Neural cell (in vitro differentiated cells): ENCODE measurements around the gene PBX4. TPM values are rescaled to one million over a fixed set of nuclear protein-coding genes. Genes with fewer than 3 reads are reported as not detected.

Experiments
- H2AFZ ChIP-seq: fragments of 200-600, 300-800 bp; sonication (generic), shearing (Covaris generic); 2 replicates; pipeline ENCODE4 v1.6.0; 2014; ENCODE audit warnings: low read depth, mild to moderate bottlenecking, antibody characterized with exemption, low read length, moderate library complexity
- H3F3A ChIP-seq: fragments of 200-600 bp; shearing (Covaris generic); 2 replicates; pipeline ENCODE4 v1.6.1; 2016; ENCODE audit warnings: mild to moderate bottlenecking, moderate library complexity, mixed read lengths, antibody characterized with exemption, low read length; ENCODE audit not compliant: insufficient read depth, poor library complexity, severe bottlenecking
- H3K27ac ChIP-seq: fragments of 200-600, 300-800 bp; sonication (generic), shearing (Covaris generic); 2 replicates; pipeline ENCODE4 v1.5.1; 2014; ENCODE audit warnings: mild to moderate bottlenecking, low read length, moderate library complexity
- H3K27me3 ChIP-seq: fragments of 300-800, 200-600 bp; sonication (generic), shearing (Covaris generic); 2 replicates; pipeline ENCODE4 v1.6.0; 2014; ENCODE audit warnings: mild to moderate bottlenecking, low read depth, low read length, moderate library complexity; ENCODE audit not compliant: insufficient read depth
- H3K36me3 ChIP-seq: fragments of 300-800, 200-600 bp; sonication (generic), shearing (Covaris generic); 2 replicates; pipeline ENCODE4 v1.5.1; 2014; ENCODE audit warnings: mild to moderate bottlenecking, antibody characterized with exemption, low read length, moderate library complexity; ENCODE audit not compliant: insufficient read depth
- H3K4me2 ChIP-seq: fragments of 300-800, 200-600 bp; sonication (generic), shearing (Covaris generic); 2 replicates; pipeline ENCODE4 v1.6.0; 2014; ENCODE audit warnings: mild to moderate bottlenecking, low read length
- H3K4me3 ChIP-seq: fragments of 300-800, 200-600 bp; sonication (generic), shearing (Covaris generic); 2 replicates; pipeline ENCODE4 v1.5.1; 2014; ENCODE audit warnings: mild to moderate bottlenecking, low read length, moderate library complexity
- H3K79me2 ChIP-seq: fragments of 200-600 bp; shearing (Covaris generic); replicated peaks from 2 replicates; pipeline ENCODE4 v1.6.0; 2014; ENCODE audit warnings: mild to moderate bottlenecking, low read length, moderate library complexity; ENCODE audit not compliant: insufficient read depth
- H3K9ac ChIP-seq: fragments of 300-800, 200-600 bp; sonication (generic), shearing (Covaris generic); 2 replicates; pipeline ENCODE4 v1.6.1; 2016; ENCODE audit warnings: mild to moderate bottlenecking, low read length, mixed read lengths
- H3K9me2 ChIP-seq: fragments of 200-600 bp; shearing (Covaris generic); 2 replicates; pipeline ENCODE4 v1.6.1; 2016; ENCODE audit warnings: mild to moderate bottlenecking, low read length, mixed read lengths; ENCODE audit not compliant: insufficient read depth
- H3K9me3 ChIP-seq: fragments of 200-600, 300-800 bp; sonication (generic), shearing (Covaris generic); 2 replicates; pipeline ENCODE4 v1.6.1; 2016; ENCODE audit warnings: mild to moderate bottlenecking, mixed run types, low read length, moderate library complexity, mixed read lengths
- H4K20me1 ChIP-seq: fragments of 200-600 bp; shearing (Covaris generic); 2 replicates; pipeline ENCODE4 v1.6.1; 2016; ENCODE audit warnings: mild to moderate bottlenecking, mixed run types; ENCODE audit not compliant: insufficient read depth
- EP300 ChIP-seq: fragments of 450-650 bp; conservative IDR thresholded peaks from 2 replicates; pipeline ENCODE4 v1.6.1; 2014; ENCODE audit warnings: antibody characterized with exemption, mild to moderate bottlenecking, moderate library complexity; ENCODE audit not compliant: poor library complexity, severe bottlenecking
- EZH2 ChIP-seq: fragments of 200-600, 300-800 bp; shearing (Covaris generic), sonication (generic); IDR thresholded peaks from 2 replicates; pipeline ENCODE4 v1.6.1; 2014; ENCODE audit warnings: antibody characterized with exemption, low read length, borderline replicate concordance, mild to moderate bottlenecking; ENCODE audit not compliant: insufficient read depth, poor library complexity, severe bottlenecking
- MXI1 ChIP-seq: fragments of 450-650 bp; conservative IDR thresholded peaks from 2 replicates; pipeline ENCODE4 v1.6.1; 2014; ENCODE audit warnings: antibody characterized with exemption, mild to moderate bottlenecking; ENCODE audit not compliant: poor library complexity, severe bottlenecking
- POLR2AphosphoS5 ChIP-seq: IDR thresholded peaks from 2 replicates; pipeline ENCODE4 v1.6.1; 2012
- RAD21 ChIP-seq: fragments of 450-650 bp; conservative IDR thresholded peaks from 2 replicates; pipeline ENCODE4 v1.6.1; 2014; ENCODE audit warnings: antibody characterized with exemption, mild to moderate bottlenecking, moderate library complexity
- SMC3 ChIP-seq: fragments of 450-650 bp; conservative IDR thresholded peaks from 2 replicates; pipeline ENCODE4 v1.6.1; 2014; ENCODE audit warnings: antibody characterized with exemption, mild to moderate bottlenecking, moderate library complexity; ENCODE audit not compliant: poor library complexity
- TAF1 ChIP-seq: IDR thresholded peaks from 2 replicates; pipeline ENCODE4 v1.6.1; 2012; ENCODE audit warnings: low read depth
- polyA plus RNA-seq: library from polyadenylated mRNA; depleted of rRNA; stranded (reverse); fragments of >200 nt; gene quantifications from 2 replicates; pipeline ENCODE4 v1.2.3, GENCODE V29; 2014
- TF ChIP-seq, protein P1 (sequence below): fragments of 450-650 bp; IDR thresholded peaks from 2 replicates; pipeline ENCODE4 v1.5.1; 2014; ENCODE audit warnings: antibody characterized with exemption, mild to moderate bottlenecking, moderate library complexity; ENCODE audit not compliant: poor library complexity, severe bottlenecking
- TF ChIP-seq, protein P2 (sequence below): IDR thresholded peaks from 2 replicates; pipeline ENCODE4 v1.6.1; 2012; ENCODE audit warnings: borderline replicate concordance

Gene PBX4
- polyA plus RNA-seq, 1 donor from 2014 or later, result 7.5 TPM

DNA sequence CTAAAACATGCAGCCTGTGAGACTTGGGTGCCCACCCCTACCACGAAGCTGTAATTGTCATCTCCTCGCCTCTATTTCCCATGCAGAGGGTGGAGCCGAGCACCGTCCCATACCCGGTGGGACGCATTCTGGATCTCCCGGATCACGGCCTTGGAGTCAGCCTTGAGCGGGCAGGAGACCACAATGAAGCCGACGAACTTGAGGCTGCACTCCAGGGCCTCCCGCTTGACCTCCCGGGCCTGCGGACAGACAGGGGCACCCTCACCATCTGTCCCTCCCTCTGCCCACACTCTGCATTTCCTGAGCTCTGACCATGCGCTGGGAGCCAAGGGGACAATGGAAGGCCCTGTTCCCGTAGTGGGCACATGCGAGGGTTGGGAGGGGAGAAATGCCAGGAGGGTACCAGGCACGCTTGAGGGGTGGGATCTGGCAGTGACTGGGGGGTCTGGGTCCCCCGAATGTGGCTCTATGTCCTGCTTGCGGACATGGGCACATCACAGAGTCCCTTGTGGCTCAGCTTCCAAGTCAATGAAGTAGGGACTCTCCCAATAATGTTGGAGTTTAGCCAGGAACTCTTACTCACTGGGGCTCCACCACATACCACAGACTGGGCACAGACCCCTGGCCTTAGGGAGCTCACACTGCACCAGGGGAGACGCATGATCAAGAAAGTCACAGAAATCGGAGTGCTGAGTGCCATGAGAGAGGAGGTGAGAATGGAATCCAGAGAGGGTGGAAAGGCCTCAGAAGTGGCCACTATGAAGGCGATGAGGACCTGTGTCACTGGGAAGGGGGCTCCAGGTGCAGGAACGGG, 34.2 kb upstream of the PBX4 start:
- no peak for TF ChIP-seq EZH2
- TF ChIP-seq TAF1, result no peak
- TF ChIP-seq, protein P1, sequence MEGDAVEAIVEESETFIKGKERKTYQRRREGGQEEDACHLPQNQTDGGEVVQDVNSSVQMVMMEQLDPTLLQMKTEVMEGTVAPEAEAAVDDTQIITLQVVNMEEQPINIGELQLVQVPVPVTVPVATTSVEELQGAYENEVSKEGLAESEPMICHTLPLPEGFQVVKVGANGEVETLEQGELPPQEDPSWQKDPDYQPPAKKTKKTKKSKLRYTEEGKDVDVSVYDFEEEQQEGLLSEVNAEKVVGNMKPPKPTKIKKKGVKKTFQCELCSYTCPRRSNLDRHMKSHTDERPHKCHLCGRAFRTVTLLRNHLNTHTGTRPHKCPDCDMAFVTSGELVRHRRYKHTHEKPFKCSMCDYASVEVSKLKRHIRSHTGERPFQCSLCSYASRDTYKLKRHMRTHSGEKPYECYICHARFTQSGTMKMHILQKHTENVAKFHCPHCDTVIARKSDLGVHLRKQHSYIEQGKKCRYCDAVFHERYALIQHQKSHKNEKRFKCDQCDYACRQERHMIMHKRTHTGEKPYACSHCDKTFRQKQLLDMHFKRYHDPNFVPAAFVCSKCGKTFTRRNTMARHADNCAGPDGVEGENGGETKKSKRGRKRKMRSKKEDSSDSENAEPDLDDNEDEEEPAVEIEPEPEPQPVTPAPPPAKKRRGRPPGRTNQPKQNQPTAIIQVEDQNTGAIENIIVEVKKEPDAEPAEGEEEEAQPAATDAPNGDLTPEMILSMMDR, result no peak
- no peak for TF ChIP-seq RAD21
- TF ChIP-seq EP300, result no peak
- TF ChIP-seq POLR2AphosphoS5, result no peak
- TF ChIP-seq, protein P2, sequence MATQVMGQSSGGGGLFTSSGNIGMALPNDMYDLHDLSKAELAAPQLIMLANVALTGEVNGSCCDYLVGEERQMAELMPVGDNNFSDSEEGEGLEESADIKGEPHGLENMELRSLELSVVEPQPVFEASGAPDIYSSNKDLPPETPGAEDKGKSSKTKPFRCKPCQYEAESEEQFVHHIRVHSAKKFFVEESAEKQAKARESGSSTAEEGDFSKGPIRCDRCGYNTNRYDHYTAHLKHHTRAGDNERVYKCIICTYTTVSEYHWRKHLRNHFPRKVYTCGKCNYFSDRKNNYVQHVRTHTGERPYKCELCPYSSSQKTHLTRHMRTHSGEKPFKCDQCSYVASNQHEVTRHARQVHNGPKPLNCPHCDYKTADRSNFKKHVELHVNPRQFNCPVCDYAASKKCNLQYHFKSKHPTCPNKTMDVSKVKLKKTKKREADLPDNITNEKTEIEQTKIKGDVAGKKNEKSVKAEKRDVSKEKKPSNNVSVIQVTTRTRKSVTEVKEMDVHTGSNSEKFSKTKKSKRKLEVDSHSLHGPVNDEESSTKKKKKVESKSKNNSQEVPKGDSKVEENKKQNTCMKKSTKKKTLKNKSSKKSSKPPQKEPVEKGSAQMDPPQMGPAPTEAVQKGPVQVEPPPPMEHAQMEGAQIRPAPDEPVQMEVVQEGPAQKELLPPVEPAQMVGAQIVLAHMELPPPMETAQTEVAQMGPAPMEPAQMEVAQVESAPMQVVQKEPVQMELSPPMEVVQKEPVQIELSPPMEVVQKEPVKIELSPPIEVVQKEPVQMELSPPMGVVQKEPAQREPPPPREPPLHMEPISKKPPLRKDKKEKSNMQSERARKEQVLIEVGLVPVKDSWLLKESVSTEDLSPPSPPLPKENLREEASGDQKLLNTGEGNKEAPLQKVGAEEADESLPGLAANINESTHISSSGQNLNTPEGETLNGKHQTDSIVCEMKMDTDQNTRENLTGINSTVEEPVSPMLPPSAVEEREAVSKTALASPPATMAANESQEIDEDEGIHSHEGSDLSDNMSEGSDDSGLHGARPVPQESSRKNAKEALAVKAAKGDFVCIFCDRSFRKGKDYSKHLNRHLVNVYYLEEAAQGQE, result no peak
- no peak for TF ChIP-seq MXI1
- TF ChIP-seq SMC3, result no peak
- Histone ChIP-seq H3K27ac (no peak overlapping the region), H3K27me3 (no peaks in the 10 kb centered on the region), H3K4me2 (no peak overlapping the region), H2AFZ (no peak overlapping the region), H3K9me2 (no peaks in the 10 kb centered on the region), H3K36me3 (no peaks in the 10 kb centered on the region), H3F3A (no peaks in the 10 kb centered on the region), H3K9ac (no peak overlapping the region), H4K20me1 (no peaks in the 10 kb centered on the region), H3K9me3 (no peaks in the 10 kb centered on the region), H3K4me3 (no peak overlapping the region), H3K79me2 (no peaks in the 10 kb centered on the region)

DNA sequence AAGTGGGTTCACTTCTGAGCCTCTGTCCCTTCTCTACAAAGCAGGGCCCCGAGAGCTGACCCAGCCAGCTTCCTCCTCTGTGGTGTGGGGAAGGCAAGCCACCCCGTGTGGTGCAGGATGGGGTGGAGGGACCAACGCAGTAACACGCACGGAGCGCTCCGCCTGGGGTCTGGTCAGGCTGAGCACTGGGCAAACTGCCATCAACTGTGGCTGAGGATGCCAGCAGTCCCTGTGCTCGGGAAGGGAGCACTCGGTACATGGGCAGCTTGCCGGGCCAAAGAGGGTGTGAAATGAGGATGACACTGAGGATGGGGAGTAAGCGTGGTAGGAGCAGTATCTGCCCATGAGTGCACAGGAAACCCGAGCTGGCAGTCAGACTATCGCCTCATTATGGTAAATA, 32.6 kb upstream of the PBX4 start:
- no peak overlapping the region for H3K9ac ChIP-seq
- H3K36me3 ChIP-seq, result no peaks in the 10 kb centered on the region

More for the DNA sequence above, 32.6 kb upstream of the PBX4 start:
- Histone ChIP-seq H3K27ac (no peak overlapping the region), H3K9me2 (no peaks in the 10 kb centered on the region), H3K27me3 (no peaks in the 10 kb centered on the region), H3K79me2 (no peaks in the 10 kb centered on the region), H3K9me3 (no peaks in the 10 kb centered on the region), H3K4me2 (no peak overlapping the region), H2AFZ (no peak overlapping the region), H3K4me3 (no peak overlapping the region), H3F3A (no peaks in the 10 kb centered on the region), H4K20me1 (no peaks in the 10 kb centered on the region)
- TF ChIP-seq, protein P2, result no peak
- TF ChIP-seq EP300 (no peak), POLR2AphosphoS5 (no peak), TAF1 (no peak), RAD21 (no peak), MXI1 (no peak), EZH2 (no peak), SMC3 (no peak)
- TF ChIP-seq, protein P1, result no peak
